Prostate gland (tissue), 2 donors: ENCODE results near the gene WRNIP1. TPM values are rescaled to one million over a fixed set of nuclear protein-coding genes. Genes with fewer than 3 reads are reported as not detected.

Source experiments
- DNase-seq: peaks from one replicate; pipeline ENCODE4 v3.0.0-alpha.2; 2019; ENCODE audit warnings: low spot score
- H3K27ac ChIP-seq, 2 donors: fragments of 200-600 bp; sonication (generic); 2 replicates each; pipeline ENCODE4 v1.5.1; 2017 to 2019
- H3K27me3 ChIP-seq: fragments of 200-600 bp; sonication (generic); replicated peaks from 2 replicates; pipeline ENCODE4 v1.5.1; 2019; ENCODE audit not compliant: insufficient read depth
- H3K36me3 ChIP-seq, 2 donors: fragments of 200-600 bp; sonication (generic); 1 replicate in 1 of 2; 2 replicates in 1 of 2; pipeline versions ENCODE4 v1.5.1 to v1.8.1; 2017 to 2019
- H3K4me1 ChIP-seq: fragments of 200-600 bp; sonication (generic); replicated peaks from 2 replicates; pipeline ENCODE4 v1.5.1; 2019
- H3K4me3 ChIP-seq, 2 donors: fragments of 200-600 bp; sonication (generic); 2 replicates each; pipeline ENCODE4 v1.5.1; 2017 to 2019
- H3K9me3 ChIP-seq: fragments of 200-600 bp; sonication (generic); 2 replicates; pipeline ENCODE4 v1.5.1; 2017
- POLR2A ChIP-seq: fragments of 450-650 bp; IDR thresholded peaks from one replicate; pipeline ENCODE4 v1.6.1; 2016; ENCODE audit warnings: antibody characterized with exemption, mild to moderate bottlenecking
- POLR2AphosphoS5 ChIP-seq: sonication (generic); formaldehyde crosslinking; IDR thresholded peaks from one replicate; pipeline ENCODE4 v1.6.1; 2017; ENCODE audit warnings: antibody characterized with exemption
- WGBS: methylation state at CpG from one replicate; pipeline ENCODE4 v1.1.5; 2018; 5-methylcytosine and 5-hydroxymethylcytosine counted together
- intact Hi-C: fragments of 100-400 bp; cut with DNase I; formaldehyde crosslinking; loops from one replicate; pipeline ENCODE4 v1.14.2; 2022
- total RNA-seq, 2 donors: library from RNA; depleted of rRNA; stranded (reverse); fragments of >200 nt; gene quantifications; one replicate each; pipeline ENCODE4 v1.1.0, GENCODE V29; 2016
- TF ChIP-seq, protein P1 (sequence below), 4 experiments: fragments of 200-600 bp in 2 of 4; fragments of 450-650 bp in 2 of 4; sonication (generic) in 2 of 4; IDR thresholded peaks; 1 replicate in 3 of 4; 2 replicates in 1 of 4; pipeline ENCODE4 v1.5.1; 2016 to 2019; ENCODE audit warnings: antibody characterized with exemption in 4 of 4, mild to moderate bottlenecking in 2 of 4, moderate library complexity in 2 of 4

Gene WRNIP1
- total RNA-seq, 2 donors from 2014 or later, result 89.6 to 90.0 TPM

DNA sequence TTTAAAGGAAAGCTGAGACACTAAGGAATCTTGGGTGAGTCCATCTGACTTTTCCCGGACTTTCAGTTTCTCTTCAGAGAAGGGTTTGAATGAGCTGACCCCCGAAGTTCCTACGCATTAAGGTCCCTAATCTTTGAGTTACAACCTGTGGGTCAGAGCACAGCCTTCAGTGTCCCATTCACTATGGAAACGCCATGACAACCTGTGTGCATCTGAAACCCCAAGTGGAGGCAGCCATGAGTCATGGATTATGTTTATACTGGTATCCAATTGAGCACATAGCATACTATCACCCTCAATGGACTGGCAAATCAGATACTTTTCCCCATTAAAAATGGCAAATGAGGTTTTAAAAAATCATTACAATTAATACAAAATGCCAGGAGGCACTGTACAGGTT is 25.9 kb upstream of the WRNIP1 start:
- H3K4me1 ChIP-seq, result peaks cover 4% of the 10 kb centered on the region
- H3K27ac ChIP-seq, result no peak overlapping the region
- no peaks in the 10 kb centered on the region for H3K9me3 ChIP-seq
- no peak for TF ChIP-seq POLR2AphosphoS5
- no peak for TF ChIP-seq POLR2A
- TF ChIP-seq, protein P1, sequence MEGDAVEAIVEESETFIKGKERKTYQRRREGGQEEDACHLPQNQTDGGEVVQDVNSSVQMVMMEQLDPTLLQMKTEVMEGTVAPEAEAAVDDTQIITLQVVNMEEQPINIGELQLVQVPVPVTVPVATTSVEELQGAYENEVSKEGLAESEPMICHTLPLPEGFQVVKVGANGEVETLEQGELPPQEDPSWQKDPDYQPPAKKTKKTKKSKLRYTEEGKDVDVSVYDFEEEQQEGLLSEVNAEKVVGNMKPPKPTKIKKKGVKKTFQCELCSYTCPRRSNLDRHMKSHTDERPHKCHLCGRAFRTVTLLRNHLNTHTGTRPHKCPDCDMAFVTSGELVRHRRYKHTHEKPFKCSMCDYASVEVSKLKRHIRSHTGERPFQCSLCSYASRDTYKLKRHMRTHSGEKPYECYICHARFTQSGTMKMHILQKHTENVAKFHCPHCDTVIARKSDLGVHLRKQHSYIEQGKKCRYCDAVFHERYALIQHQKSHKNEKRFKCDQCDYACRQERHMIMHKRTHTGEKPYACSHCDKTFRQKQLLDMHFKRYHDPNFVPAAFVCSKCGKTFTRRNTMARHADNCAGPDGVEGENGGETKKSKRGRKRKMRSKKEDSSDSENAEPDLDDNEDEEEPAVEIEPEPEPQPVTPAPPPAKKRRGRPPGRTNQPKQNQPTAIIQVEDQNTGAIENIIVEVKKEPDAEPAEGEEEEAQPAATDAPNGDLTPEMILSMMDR (IDR thresholded peaks at IDR 0.05), result no peak
- no peak overlapping the region for H3K4me3 ChIP-seq
- intact Hi-C loops, result no loop called here
- no peaks in the 10 kb centered on the region for H3K27me3 ChIP-seq
- 91% methylated on average over 4 of the region's 4 CpGs for WGBS
- no peak for DNase-seq
- no peaks in the 10 kb centered on the region for H3K36me3 ChIP-seq

DNA sequence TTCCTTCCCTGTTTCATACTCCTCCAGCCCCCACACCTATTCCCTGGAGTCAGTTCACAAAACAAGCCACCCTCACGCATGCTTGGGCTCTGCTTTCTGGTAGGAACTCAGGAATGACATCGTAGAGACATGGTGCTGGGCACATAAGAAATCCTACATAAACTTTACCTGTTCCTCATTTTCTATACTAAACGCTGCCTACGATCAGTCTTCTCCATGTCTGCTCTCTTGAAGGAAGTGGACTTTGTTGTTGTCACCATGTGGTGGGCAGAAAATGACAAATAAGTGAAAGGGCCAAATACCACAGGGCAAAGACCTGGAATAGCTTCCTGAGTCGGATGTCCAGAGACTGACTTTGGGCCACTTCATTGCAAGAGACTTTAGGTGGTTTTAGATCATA is 24.6 kb upstream of the WRNIP1 start:
- no peak for DNase-seq
- H3K27me3 ChIP-seq, result no peaks in the 10 kb centered on the region
- H3K4me3 ChIP-seq, result no peak overlapping the region
- intact Hi-C loops, result no loop called here
- TF ChIP-seq POLR2AphosphoS5 (no peak), POLR2A (no peak)
- TF ChIP-seq, protein P1 (IDR thresholded peaks at IDR 0.05), result no peak
- WGBS, result 84% methylated on average over 5 of the region's 5 CpGs
- no peaks in the 10 kb centered on the region for H3K36me3 ChIP-seq
- H3K27ac ChIP-seq, result no peak overlapping the region
- peaks cover 4% of the 10 kb centered on the region for H3K4me1 ChIP-seq
- no peaks in the 10 kb centered on the region for H3K9me3 ChIP-seq

DNA sequence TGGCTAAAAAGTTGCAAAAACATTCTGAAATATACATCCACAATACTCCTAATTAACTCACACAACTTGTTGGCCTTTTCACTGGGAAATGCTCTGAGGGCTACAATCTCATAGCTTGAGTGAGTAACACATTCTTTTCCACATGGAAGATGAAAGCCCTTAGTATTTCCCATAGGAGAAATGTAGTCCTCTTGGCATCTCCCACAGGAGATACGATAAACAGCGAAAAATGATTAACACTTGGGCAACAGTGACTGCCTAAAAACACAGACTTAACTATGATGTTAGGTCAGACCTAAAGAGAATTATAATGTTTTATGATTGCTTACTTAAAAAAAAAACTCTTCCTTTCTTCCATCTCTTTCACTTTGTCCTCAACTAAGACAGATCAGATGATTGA is 23.4 kb upstream of the WRNIP1 start:
- peaks cover 4% of the 10 kb centered on the region for H3K4me1 ChIP-seq

GRCh38 chr6:2743280-2744208 is 21.6 kb upstream of the WRNIP1 start:
- no peak for DNase-seq
- Histone ChIP-seq H3K9me3 (no peaks in the 10 kb centered on the region), H3K27ac (peak overlapping the region in 1 of 2 donors; percentile 22), H3K36me3 (no peaks in the 10 kb centered on the region), H3K27me3 (no peaks in the 10 kb centered on the region), H3K4me1 (peaks cover 4% of the 10 kb centered on the region), H3K4me3 (no peak overlapping the region)
- TF ChIP-seq POLR2AphosphoS5, result no peak
- TF ChIP-seq, protein P1 (IDR thresholded peaks at IDR 0.05), result no peak
- TF ChIP-seq POLR2A, result no peak
- WGBS, result 41% methylated on average over 17 of the region's 17 CpGs
- intact Hi-C loops, result no loop called here

More for the DNA sequence above, 23.4 kb upstream of the WRNIP1 start:
- no peak overlapping the region for H3K27ac ChIP-seq
- intact Hi-C loops, result no loop called here
- 93% methylated on average over 2 of the region's 2 CpGs for WGBS
- no peaks in the 10 kb centered on the region for H3K27me3 ChIP-seq
- no peaks in the 10 kb centered on the region for H3K36me3 ChIP-seq
- no peak for DNase-seq
- TF ChIP-seq POLR2A, result no peak
- TF ChIP-seq, protein P1 (IDR thresholded peaks at IDR 0.05), result no peak
- H3K9me3 ChIP-seq, result no peaks in the 10 kb centered on the region
- H3K4me3 ChIP-seq, result no peak overlapping the region
